Lung (tissue), 12 donors: ENCODE measurements around the gene PAM. TPM values are rescaled to one million over a fixed set of nuclear protein-coding genes. Genes with fewer than 3 reads are reported as not detected.

Source experiments
- ATAC-seq: fragments of 200-7000 bp; cut with Tn5 transposase; one replicate; pipeline ENCODE4 v1.9.1; 2020; ENCODE audit warnings: moderate number of reproducible peaks; ENCODE audit not compliant: insufficient read depth, low FRiP score
- DNase-seq, 3 donors: peaks; one replicate each; pipeline ENCODE4 v3.0.0-alpha.2; 2013 to 2017
- H3K27ac ChIP-seq, 2 donors: one replicate each; pipeline ENCODE4 v1.5.1; 2013; ENCODE audit warnings: mild to moderate bottlenecking in 2 of 2, moderate library complexity in 2 of 2, control low read depth in 1 of 2, inconsistent platforms in 1 of 2, low read depth in 1 of 2, low read length in 1 of 2
- H3K27me3 ChIP-seq, 3 donors: one replicate each; pipeline ENCODE4 v1.5.1; 2013; ENCODE audit warnings: low read length in 2 of 3; ENCODE audit not compliant: control insufficient read depth in 3 of 3, insufficient read depth in 3 of 3
- H3K36me3 ChIP-seq, 4 donors: one replicate each; pipeline ENCODE4 v1.5.1; 2013; ENCODE audit warnings: low read length in 4 of 4, mild to moderate bottlenecking in 1 of 4, moderate library complexity in 1 of 4; ENCODE audit not compliant: control insufficient read depth in 4 of 4, insufficient read depth in 4 of 4
- H3K4me1 ChIP-seq, 5 donors: one replicate each; pipeline ENCODE4 v1.5.1; 2013; ENCODE audit warnings: low read length in 5 of 5, mild to moderate bottlenecking in 2 of 5, moderate library complexity in 1 of 5; ENCODE audit not compliant: control insufficient read depth in 5 of 5, insufficient read depth in 5 of 5
- H3K4me3 ChIP-seq: one replicate; pipeline ENCODE4 v1.5.1; 2013; ENCODE audit warnings: mild to moderate bottlenecking, control low read depth, moderate library complexity
- H3K9ac ChIP-seq, 2 donors: one replicate each; pipeline ENCODE4 v1.5.1; 2013; ENCODE audit warnings: low read length in 2 of 2, control low read depth in 1 of 2; ENCODE audit not compliant: insufficient read depth in 1 of 2
- H3K9me3 ChIP-seq, 4 donors: one replicate each; pipeline ENCODE4 v1.5.1; 2013; ENCODE audit warnings: low read length in 3 of 4, mild to moderate bottlenecking in 1 of 4, moderate library complexity in 1 of 4; ENCODE audit not compliant: control insufficient read depth in 4 of 4, insufficient read depth in 3 of 4
- WGBS, 2 donors: extraction: QIAGEN DNeasy Blood & Tissue Kit; methylation state at CpG; one replicate each; pipeline ENCODE4 v1.1.7; 2013; 5-methylcytosine and 5-hydroxymethylcytosine counted together
- polyA plus RNA-seq, 2 donors: library from polyadenylated mRNA; stranded (reverse); fragments of 200-250 nt; gene quantifications; one replicate each; pipeline ENCODE4 v1.2.1, GENCODE V29; 2013
- total RNA-seq, 2 donors: library from RNA; depleted of rRNA in 1 of 2; stranded (reverse); fragments of >200 nt in 1 of 2; gene quantifications; one replicate each; pipeline ENCODE4 v1.2.1, GENCODE V29; 2014 to 2021
- TF ChIP-seq, protein P1 (sequence below): IDR thresholded peaks from 2 replicates; pipeline ENCODE4 v1.5.1; 2012; ENCODE audit warnings: mild to moderate bottlenecking; ENCODE audit errors: control extremely low read depth, extremely low read depth
- donor health status: control.
- donor health status: control.
- donor health status: Bipolar disorder and iron deficiency.
- donor health status: healthy.
- donor health status: DM: yes; HTN: yes; CAD: no.

Gene PAM
- total and polyA plus RNA-seq, 4 donors, result 117 to 248 (median 151) TPM

DNA sequence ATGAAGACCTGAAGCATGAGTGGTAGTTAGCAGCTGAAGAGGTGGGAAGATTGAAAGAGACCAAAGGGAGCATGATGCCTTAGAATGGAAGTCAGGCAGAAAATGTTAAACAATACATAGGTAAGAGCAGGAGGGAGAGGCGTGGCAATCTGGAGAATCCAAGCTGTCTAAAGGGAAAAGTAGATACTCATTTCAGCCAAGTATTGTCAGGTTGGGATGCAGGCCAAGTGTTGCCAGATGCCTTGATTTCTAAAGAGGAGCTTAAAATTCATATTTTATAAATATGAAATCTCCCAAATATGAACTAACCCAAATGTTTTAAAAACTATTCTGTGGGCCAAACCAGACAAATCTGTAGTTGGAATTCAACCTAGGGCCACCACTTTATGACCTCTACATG lies 4.2 kb downstream of the PAM start:
- no peak for DNase-seq
- Histone ChIP-seq H3K36me3 (no peaks in the 10 kb centered on the region), H3K9ac (no peak overlapping the region), H3K4me3 (no peak overlapping the region), H3K9me3 (peaks cover 0 to 2% (median 0%) of the 10 kb centered on the region in 4 donors), H3K4me1 (peaks cover 0 to 30% (median 10%) of the 10 kb centered on the region in 5 donors), H3K27me3 (no peaks in the 10 kb centered on the region), H3K27ac (no peak overlapping the region)
- TF ChIP-seq, protein P1, sequence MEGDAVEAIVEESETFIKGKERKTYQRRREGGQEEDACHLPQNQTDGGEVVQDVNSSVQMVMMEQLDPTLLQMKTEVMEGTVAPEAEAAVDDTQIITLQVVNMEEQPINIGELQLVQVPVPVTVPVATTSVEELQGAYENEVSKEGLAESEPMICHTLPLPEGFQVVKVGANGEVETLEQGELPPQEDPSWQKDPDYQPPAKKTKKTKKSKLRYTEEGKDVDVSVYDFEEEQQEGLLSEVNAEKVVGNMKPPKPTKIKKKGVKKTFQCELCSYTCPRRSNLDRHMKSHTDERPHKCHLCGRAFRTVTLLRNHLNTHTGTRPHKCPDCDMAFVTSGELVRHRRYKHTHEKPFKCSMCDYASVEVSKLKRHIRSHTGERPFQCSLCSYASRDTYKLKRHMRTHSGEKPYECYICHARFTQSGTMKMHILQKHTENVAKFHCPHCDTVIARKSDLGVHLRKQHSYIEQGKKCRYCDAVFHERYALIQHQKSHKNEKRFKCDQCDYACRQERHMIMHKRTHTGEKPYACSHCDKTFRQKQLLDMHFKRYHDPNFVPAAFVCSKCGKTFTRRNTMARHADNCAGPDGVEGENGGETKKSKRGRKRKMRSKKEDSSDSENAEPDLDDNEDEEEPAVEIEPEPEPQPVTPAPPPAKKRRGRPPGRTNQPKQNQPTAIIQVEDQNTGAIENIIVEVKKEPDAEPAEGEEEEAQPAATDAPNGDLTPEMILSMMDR, result no peak
- no peak for ATAC-seq
- 94 to 100% methylated on average over 1 of the region's 1 CpG for WGBS, 2 donors

DNA sequence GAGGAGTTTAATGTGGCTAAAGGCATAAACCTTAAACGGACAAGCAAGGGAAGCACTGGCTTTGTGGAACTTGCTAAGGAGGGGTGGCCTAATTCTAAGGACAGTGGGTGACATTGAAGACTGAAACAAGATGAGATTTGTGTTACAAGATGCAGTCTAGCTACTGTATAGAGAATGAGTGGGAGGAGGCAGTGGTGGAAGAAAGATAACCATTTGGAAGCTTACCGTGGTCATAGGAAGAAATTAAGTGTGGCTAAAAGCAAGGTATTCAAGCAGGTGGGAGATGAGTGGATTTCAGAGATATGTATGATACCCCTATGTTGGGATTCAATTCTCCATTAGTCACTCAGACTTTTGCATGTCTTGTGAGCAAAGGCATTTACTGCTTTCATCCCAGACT lies 4.6 kb downstream of the PAM start:
- Histone ChIP-seq H3K36me3 (no peaks in the 10 kb centered on the region), H3K4me1 (peaks cover 0 to 33% (median 9%) of the 10 kb centered on the region in 5 donors), H3K27ac (no peak overlapping the region), H3K4me3 (no peak overlapping the region), H3K9ac (no peak overlapping the region), H3K27me3 (no peaks in the 10 kb centered on the region), H3K9me3 (peaks cover 0 to 2% (median 0%) of the 10 kb centered on the region in 4 donors)
- DNase-seq, result no peak
- ATAC-seq, result no peak
- TF ChIP-seq, protein P1, result no peak
- 83 to 87% methylated on average over 2 of the region's 2 CpGs for WGBS, 2 donors

DNA sequence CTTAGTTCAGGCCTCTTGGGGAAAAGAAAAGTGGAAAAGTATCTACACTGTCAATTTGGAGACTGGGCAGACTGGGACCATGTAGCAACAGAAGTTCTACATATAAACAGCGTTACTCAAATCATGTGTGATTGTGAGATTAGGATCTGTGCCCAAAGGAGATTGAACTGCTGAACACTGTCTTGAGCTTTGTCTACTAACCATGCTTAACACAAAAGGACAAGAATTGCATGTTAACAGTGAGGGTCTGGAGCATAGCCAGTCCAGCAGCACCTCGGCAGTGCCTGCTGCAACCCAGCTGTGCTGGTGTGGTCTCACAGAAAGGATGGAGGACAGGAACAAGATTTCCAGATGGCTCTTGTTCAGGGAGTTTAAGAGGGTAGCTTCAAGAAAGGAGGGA lies 5.7 kb downstream of the PAM start:
- no peak overlapping the region for H3K4me3 ChIP-seq
- H3K4me1 ChIP-seq, result peaks cover 0 to 38% (median 9%) of the 10 kb centered on the region in 5 donors
- no peak overlapping the region for H3K9ac ChIP-seq
- DNase-seq (peak; percentile 45 to 65 (median 62)), ATAC-seq (no peak)
- 29 to 40% methylated on average over 2 of the region's 2 CpGs for WGBS, 2 donors
- H3K27ac ChIP-seq, result peak overlapping the region in 1 of 2 donors; percentile 61
- TF ChIP-seq, protein P1, result no peak
- no peaks in the 10 kb centered on the region for H3K36me3 ChIP-seq
- H3K27me3 ChIP-seq, result no peaks in the 10 kb centered on the region
- peaks cover 0 to under 1% (median 0%) of the 10 kb centered on the region in 4 donors for H3K9me3 ChIP-seq

DNA sequence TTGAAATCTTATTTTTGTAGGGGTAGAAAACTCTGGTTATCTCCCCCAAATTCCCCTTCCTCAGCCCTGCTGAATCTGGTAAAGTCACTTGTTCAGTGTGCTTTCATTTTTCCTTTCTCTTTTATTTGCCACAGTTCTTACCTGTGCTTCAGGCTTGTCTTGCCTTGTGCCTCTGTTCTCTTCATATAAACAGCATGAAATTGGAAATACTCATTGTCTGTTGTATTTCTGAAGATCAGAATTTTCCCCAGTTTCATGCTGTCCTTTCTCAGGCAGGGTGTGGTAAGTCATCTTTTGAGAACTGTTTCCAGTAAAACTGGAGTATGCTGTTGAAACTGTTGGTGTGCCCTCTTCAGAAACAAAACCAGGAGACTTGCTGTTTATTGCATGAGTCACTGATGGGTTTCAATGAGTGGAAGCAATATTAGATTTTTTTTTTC lies 7.0 kb downstream of the PAM start:
- Histone ChIP-seq H3K4me1 (peaks cover 0 to 38% (median 4%) of the 10 kb centered on the region in 5 donors), H3K27me3 (no peaks in the 10 kb centered on the region), H3K36me3 (no peaks in the 10 kb centered on the region), H3K4me3 (no peak overlapping the region), H3K27ac (peak overlapping the region in 1 of 2 donors; percentile 29), H3K9ac (no peak overlapping the region), H3K9me3 (no peaks in the 10 kb centered on the region)
- TF ChIP-seq, protein P1, result no peak
- DNase-seq, result no peak
- ATAC-seq, result peak; percentile 83
